ENCODE results near the gene SELENOW. TPM values are rescaled to one million over a fixed set of nuclear protein-coding genes. Genes with fewer than 3 reads are reported as not detected.

The SELENOW gene
- polyA plus RNA-seq (2011; rRNA removed), result 256 and 293 TPM in 2 replicates
- 33.2 and 51.9 TPM in 2 replicates for polyA minus RNA-seq (2011; rRNA and poly(A)+ RNA removed)

DNA sequence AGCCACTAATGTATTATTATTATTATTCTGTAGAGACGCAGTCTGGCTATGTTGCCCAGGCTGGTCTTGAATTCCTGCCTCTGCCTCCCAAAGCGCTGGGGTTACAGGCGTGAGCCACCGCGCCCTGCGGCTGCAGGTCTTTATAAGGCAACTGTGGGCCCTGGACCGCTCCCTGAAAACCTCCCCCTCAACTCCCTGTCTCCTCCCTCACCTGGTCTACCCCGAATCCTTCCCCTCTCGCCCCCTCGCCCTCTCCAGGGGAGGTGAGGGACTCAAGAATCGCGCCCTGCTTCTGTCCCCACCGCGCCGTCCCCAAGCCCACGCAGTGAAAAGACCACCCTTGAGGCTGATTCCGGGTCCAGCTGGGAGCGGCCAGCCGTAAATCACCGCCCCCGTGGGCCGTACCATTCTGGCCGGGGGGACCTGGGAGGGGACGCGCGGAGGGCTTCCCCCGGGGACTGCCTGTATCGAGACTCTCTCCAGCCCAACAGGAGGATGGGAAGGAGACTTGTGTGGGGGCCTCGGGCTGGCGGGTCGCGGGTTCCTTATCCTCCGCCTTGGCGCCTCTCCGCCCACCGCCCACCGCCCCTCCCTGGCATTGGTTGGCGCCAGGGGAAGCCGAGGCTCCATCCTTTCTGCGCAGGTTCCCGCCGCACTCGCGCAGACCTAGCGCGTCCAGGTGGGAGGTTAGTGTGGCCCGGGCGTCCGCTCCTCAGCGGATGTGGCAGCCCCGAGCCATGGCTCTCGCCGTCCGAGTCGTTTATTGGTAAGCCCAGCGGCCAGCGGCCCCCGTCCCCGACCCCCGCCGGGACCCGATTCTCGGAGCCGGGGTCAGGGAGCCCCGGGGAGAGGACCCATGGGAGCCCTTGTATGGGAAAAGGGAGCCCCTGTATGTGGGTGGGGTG lies at the start of gene SELENOW:
Gene SELENOW, plus strand, starts transcription at position 655 of the 905 bp plus-strand sequence. Its CDS starts 83 bp downstream, at position 738.
- peak within 1 kb of the TSS; percentile 93 for H3K4me3 ChIP-seq (ENCODE audit: low read depth, low read length)
- H3K27me3 ChIP-seq (ENCODE audit: control insufficient read depth, insufficient read depth, low read length), result no peaks in the 10 kb centered on the region
- ChIA-PET CTCF (interaction anchor here (1.5 to 2.2 kb wide), 2 partner anchors 11 to 13 kb away, joined by 4 to 5 read pairs; no protein-coding TSS in a partner anchor), POLR2A (no interaction called here)
- DNase-seq (ENCODE audit: low read depth), result no peak
- TF ChIP-seq, protein P1, sequence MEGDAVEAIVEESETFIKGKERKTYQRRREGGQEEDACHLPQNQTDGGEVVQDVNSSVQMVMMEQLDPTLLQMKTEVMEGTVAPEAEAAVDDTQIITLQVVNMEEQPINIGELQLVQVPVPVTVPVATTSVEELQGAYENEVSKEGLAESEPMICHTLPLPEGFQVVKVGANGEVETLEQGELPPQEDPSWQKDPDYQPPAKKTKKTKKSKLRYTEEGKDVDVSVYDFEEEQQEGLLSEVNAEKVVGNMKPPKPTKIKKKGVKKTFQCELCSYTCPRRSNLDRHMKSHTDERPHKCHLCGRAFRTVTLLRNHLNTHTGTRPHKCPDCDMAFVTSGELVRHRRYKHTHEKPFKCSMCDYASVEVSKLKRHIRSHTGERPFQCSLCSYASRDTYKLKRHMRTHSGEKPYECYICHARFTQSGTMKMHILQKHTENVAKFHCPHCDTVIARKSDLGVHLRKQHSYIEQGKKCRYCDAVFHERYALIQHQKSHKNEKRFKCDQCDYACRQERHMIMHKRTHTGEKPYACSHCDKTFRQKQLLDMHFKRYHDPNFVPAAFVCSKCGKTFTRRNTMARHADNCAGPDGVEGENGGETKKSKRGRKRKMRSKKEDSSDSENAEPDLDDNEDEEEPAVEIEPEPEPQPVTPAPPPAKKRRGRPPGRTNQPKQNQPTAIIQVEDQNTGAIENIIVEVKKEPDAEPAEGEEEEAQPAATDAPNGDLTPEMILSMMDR (IDR thresholded peaks at IDR 0.05; ENCODE audit: insufficient read depth, low read depth, low read length), result no peak
- peaks cover 10% of the 10 kb centered on the region for H3K36me3 ChIP-seq (ENCODE audit: control insufficient read depth, insufficient read depth, low read length)

DNA sequence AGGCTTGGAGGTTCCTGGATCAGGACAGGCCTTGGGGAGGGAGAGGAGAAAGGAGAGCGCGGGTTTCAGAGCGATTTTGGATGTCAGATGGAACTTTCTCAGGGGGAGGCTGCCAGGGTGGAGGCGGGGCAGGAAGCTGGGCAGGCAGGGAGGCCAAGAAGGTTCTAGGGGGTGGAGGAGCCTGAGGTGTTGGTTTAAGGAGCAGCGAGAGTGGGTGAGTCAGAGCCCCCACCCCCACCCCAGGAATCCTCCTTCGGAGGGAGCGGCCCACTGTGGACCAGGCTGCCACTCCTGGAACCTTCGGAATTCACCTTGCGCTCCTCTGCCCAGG lies 49.1 kb upstream of the SELENOW start:
- H3K4me3 ChIP-seq (ENCODE audit: low read depth, low read length), result no peak overlapping the region
- no peaks in the 10 kb centered on the region for H3K27me3 ChIP-seq (ENCODE audit: control insufficient read depth, insufficient read depth, low read length)
- TF ChIP-seq, protein P1 (IDR thresholded peaks at IDR 0.05; ENCODE audit: insufficient read depth, low read depth, low read length), result no peak
- H3K36me3 ChIP-seq (ENCODE audit: control insufficient read depth, insufficient read depth, low read length), result peaks cover 33% of the 10 kb centered on the region
- peak; percentile 69 for DNase-seq (ENCODE audit: low read depth)
- ChIA-PET POLR2A (interaction anchor here (0.6 kb wide), 1 partner anchor 473 kb away, joined by 3 read pairs; the partner anchor contains the start of gene CCDC9), CTCF (interaction anchor here (0.7 to 1.9 kb wide), 5 partner anchors 11 to 21 kb away, joined by 3 to 8 read pairs (median 5); no protein-coding TSS in a partner anchor)

DNA sequence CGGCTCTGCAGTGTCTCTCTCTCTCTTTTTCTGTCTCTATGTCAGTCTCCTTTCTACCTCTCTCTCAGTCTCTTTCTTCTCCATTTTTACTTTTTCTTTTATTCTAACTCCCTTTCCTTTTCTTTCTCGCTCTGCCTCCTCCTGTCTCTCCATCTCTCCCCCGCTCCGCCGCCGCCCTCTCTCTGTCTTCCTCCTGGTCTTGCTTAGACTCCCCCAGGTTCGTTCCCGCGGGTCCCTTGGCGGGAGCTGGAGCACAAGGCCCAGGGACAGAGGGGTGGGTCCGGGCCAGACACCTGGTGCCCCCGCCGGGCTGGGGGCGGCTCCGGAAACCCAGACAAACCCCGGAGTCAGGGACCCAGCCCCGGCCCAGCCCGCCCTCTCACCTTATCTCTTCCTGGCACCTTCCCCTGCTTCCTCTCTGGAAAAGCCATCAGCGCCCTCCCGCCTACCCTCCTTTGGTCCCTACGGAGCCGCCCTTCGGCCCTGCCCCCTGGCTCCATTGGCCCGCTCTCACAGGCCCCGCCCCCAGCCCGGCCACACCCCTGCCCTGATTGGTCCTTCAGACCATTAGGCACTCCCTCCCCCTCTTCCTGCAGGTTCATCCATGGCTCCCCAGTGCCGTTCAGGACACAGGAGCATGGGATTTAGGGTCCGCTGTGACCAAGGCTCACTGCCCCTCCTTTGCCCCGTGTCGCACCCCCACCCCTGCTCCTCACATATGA lies 48.5 kb upstream of the SELENOW start:
- Histone ChIP-seq H3K27me3 (ENCODE audit: control insufficient read depth, insufficient read depth, low read length) (no peaks in the 10 kb centered on the region), H3K36me3 (ENCODE audit: control insufficient read depth, insufficient read depth, low read length) (peaks cover 32% of the 10 kb centered on the region), H3K4me3 (ENCODE audit: low read depth, low read length) (no peak overlapping the region)
- CTCF ChIA-PET, result interaction anchor here (0.7 to 1.9 kb wide), 4 partner anchors 11 to 22 kb away, joined by 3 to 8 read pairs (median 4); no protein-coding TSS in a partner anchor
- TF ChIP-seq, protein P1 (IDR thresholded peaks at IDR 0.05; ENCODE audit: insufficient read depth, low read depth, low read length), result no peak
- no peak for DNase-seq (ENCODE audit: low read depth)
- POLR2A ChIA-PET, result interaction anchor here (0.6 kb wide), 1 partner anchor 473 kb away, joined by 3 read pairs; the partner anchor contains the start of gene CCDC9

DNA sequence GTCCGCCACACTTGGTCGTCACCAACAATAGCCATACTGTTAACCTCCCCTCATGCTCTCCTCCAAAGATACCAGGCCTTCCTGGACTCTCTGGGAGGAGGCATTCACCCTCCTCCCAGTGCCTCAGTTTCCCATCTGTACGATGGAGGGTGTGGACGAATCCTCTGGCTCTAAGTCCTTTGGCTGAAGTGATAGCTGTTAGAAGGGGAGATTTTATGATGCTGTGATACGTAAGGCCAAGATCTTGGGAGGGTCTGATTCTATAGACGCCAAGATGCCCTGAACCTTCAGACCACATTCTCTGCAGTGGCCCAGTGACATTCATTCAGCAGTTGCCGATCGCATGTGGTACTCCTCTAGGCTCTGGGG lies 48.0 kb upstream of the SELENOW start:
- ChIA-PET POLR2A (no interaction called here), CTCF (no interaction called here)
- H3K4me3 ChIP-seq (ENCODE audit: low read depth, low read length), result no peak overlapping the region
- no peak for DNase-seq (ENCODE audit: low read depth)
- TF ChIP-seq, protein P1 (IDR thresholded peaks at IDR 0.05; ENCODE audit: insufficient read depth, low read depth, low read length), result no peak
- peaks cover 35% of the 10 kb centered on the region for H3K36me3 ChIP-seq (ENCODE audit: control insufficient read depth, insufficient read depth, low read length)
- H3K27me3 ChIP-seq (ENCODE audit: control insufficient read depth, insufficient read depth, low read length), result no peaks in the 10 kb centered on the region

DNA sequence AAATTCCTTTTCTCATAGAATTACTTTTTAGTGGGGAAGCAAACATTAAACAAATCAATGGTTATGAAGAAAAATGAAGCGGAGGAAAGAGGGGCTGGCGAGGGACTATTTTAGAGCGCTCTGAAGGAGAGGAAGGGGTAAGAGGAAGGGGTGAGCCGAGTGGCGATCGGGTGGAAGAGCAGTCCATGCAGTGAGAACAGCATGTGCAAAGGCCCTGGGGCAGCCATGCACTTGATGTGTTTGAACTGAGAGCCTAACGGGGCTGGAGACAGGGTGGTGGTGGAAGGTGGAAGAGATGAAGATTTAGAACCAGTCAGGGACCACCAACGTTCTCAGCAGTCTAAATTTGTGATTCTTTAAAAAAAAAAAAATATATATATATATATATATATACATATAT lies 47.6 kb upstream of the SELENOW start:
- DNase-seq (ENCODE audit: low read depth), result no peak
- CTCF ChIA-PET, result no interaction called here
- Histone ChIP-seq H3K27me3 (ENCODE audit: control insufficient read depth, insufficient read depth, low read length) (no peaks in the 10 kb centered on the region), H3K4me3 (ENCODE audit: low read depth, low read length) (no peak overlapping the region), H3K36me3 (ENCODE audit: control insufficient read depth, insufficient read depth, low read length) (peaks cover 31% of the 10 kb centered on the region)
- TF ChIP-seq, protein P1 (IDR thresholded peaks at IDR 0.05; ENCODE audit: insufficient read depth, low read depth, low read length), result no peak
- POLR2A ChIA-PET, result no interaction called here
